ENCODE data around the gene PEX6. TPM values are rescaled to one million over a fixed set of nuclear protein-coding genes. Genes with fewer than 3 reads are reported as not detected.

Gene PEX6
- total and polyA plus RNA-seq, 2 donors (not counting 3 experiments of a cell fraction or from before 2014, with no cell fraction given) = 9.9 to 11.2 TPM

DNA sequence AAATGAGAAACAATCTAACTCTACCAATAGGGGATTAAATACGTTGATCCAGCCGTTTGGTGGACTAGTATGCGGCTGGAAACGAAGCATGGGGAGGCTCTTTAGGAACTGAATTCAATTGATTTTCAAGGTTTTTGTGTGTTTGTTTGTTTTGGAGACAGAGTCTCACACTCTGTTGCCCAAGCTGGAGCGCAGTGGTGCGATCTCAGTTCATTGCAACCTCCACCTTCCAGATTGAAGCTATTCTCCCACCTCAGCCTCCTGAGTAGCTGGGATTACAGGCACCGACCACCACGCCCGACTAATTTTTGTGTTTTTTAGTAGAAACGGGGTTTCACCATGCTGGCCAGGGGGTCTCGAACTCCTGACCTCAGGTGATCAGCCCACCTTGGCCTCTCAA, 42.6 kb downstream of the PEX6 start:
- no peak overlapping the region for H3K4me2 ChIP-seq (ENCODE audit: insufficient read depth, low read length)
- dilution Hi-C loops (cut with MboI; ENCODE audit: extremely low pct_ligation_motif_present, low sequenced_read_pairs) = no loop called here
- BruUV-seq (replicated peaks) = no TSS peak

More for the DNA sequence above, 42.6 kb downstream of the PEX6 start:
- H3K27me3 ChIP-seq (ENCODE audit: control insufficient read depth in 2 of 2, insufficient read depth in 2 of 2, low read length in 2 of 2) = no peaks in the 10 kb centered on the region
- H2AFZ ChIP-seq (ENCODE audit: low read depth, low read length) = no peak overlapping the region
- no peaks in the 10 kb centered on the region for H3K9me1 ChIP-seq (replicated peaks; ENCODE audit: control insufficient read depth, extremely low read depth, insufficient read depth, low read length)
- H3K9me3 ChIP-seq (replicated peaks; ENCODE audit: control insufficient read depth, insufficient read depth, low read length) = no peaks in the 10 kb centered on the region
- no peak overlapping the region for H3K27ac ChIP-seq (ENCODE audit: insufficient read depth, low read depth, low read length)
- intact Hi-C loops (cut with micrococcal nuclease) = no loop called here
- DNase-seq (ENCODE audit: low read depth, low spot score) = no peak
- no peak overlapping the region for H3K4me3 ChIP-seq (replicated peaks in 1 of 3; ENCODE audit: insufficient read depth in 1 of 3, low read depth in 1 of 3, low read length in 3 of 3)
- H3K36me3 ChIP-seq (ENCODE audit: control insufficient read depth in 2 of 2, extremely low read depth in 1 of 2, insufficient read depth in 2 of 2, low read length in 2 of 2) = peaks cover 5 to 38% of the 10 kb centered on the region in 2 experiments
- H3K4me1 ChIP-seq (ENCODE audit: control insufficient read depth, extremely low read depth, insufficient read depth, low read length) = peaks cover 9% of the 10 kb centered on the region
- ChIA-PET POLR2A (no interaction called here), CTCF (interaction anchor here (0.6 to 1.5 kb wide), 2 partner anchors 9 to 212 kb away, joined by 3 read pairs; no protein-coding TSS in a partner anchor)
- FAIRE-seq = no peak
- peaks cover 21% of the 10 kb centered on the region for H3K79me2 ChIP-seq (ENCODE audit: control insufficient read depth, insufficient read depth, low read length)
- TF ChIP-seq FOS (IDR thresholded peaks at IDR 0.05; ENCODE audit: borderline replicate concordance, insufficient read depth, low read length) (no peak), POLR2AphosphoS5 (IDR thresholded peaks at IDR 0.05; ENCODE audit: insufficient read depth, low read depth, low read length) (no peak), EZH2 (IDR thresholded peaks at IDR 0.05; ENCODE audit: borderline replicate concordance, low read depth, low read length, severe bottlenecking) (no peak), POLR2A (IDR thresholded peaks at IDR 0.05; ENCODE audit: low read depth, low read length) (no peak), GATA2 (IDR thresholded peaks at IDR 0.05; ENCODE audit: insufficient read depth, insufficient read length, low read depth, low read length) (no peak), MYC (IDR thresholded peaks at IDR 0.05; ENCODE audit: low read depth, low read length) (no peak), JUN (IDR thresholded peaks at IDR 0.05; ENCODE audit: borderline replicate concordance, insufficient read depth, insufficient read length, low read depth) (no peak)
- TF ChIP-seq, protein P1, sequence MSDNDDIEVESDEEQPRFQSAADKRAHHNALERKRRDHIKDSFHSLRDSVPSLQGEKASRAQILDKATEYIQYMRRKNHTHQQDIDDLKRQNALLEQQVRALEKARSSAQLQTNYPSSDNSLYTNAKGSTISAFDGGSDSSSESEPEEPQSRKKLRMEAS (IDR thresholded peaks at IDR 0.05; ENCODE audit: insufficient read depth, insufficient read length) = no peak
- TF ChIP-seq, protein P2, sequence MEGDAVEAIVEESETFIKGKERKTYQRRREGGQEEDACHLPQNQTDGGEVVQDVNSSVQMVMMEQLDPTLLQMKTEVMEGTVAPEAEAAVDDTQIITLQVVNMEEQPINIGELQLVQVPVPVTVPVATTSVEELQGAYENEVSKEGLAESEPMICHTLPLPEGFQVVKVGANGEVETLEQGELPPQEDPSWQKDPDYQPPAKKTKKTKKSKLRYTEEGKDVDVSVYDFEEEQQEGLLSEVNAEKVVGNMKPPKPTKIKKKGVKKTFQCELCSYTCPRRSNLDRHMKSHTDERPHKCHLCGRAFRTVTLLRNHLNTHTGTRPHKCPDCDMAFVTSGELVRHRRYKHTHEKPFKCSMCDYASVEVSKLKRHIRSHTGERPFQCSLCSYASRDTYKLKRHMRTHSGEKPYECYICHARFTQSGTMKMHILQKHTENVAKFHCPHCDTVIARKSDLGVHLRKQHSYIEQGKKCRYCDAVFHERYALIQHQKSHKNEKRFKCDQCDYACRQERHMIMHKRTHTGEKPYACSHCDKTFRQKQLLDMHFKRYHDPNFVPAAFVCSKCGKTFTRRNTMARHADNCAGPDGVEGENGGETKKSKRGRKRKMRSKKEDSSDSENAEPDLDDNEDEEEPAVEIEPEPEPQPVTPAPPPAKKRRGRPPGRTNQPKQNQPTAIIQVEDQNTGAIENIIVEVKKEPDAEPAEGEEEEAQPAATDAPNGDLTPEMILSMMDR (IDR thresholded peaks at IDR 0.05; ENCODE audit: extremely low read depth in 1 of 2, insufficient read depth in 1 of 2, low read depth in 1 of 2, low read length in 2 of 2) = no peak
- H4K20me1 ChIP-seq (replicated peaks; ENCODE audit: control insufficient read depth, extremely low read depth, insufficient read depth, low read length) = no peaks in the 10 kb centered on the region
- H3K9ac ChIP-seq (replicated peaks; ENCODE audit: extremely low read depth, insufficient read depth, low read length) = no peak overlapping the region

Data from endothelial cell of umbilical vein (primary cell).